ENCODE results near the gene LCA5. TPM values are rescaled to one million over a fixed set of nuclear protein-coding genes. Genes with fewer than 3 reads are reported as not detected.

The LCA5 gene
- total RNA-seq, 1 experiment from 2014 or later = 2.0 TPM

DNA sequence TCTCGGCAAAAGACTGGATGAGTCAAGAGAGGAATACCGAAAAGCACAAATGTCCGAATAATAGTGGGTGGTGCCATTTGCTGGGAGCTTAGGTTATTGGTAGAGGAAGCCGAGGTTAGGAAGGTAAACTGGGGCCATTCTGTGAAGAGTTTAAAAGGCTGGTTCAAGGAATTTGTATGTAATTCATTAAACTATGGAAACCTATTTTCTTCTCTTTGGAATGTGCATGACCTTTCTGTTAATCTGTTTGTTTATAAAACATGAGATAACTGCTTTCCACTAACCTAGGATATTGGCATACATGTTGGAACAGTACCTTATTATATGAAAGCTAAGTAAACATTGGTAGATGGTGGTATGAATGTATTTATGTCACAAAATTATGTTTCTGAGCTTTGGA, 71.8 kb downstream of the LCA5 start:
- Histone ChIP-seq H3K4me3 (replicated peaks in 1 of 2; ENCODE audit: low read depth in 1 of 2, low read length in 2 of 2) (no peak overlapping the region), H3K27me3 (ENCODE audit: insufficient read depth, low read length) (no peaks in the 10 kb centered on the region), H4K20me1 (ENCODE audit: insufficient read depth) (no peaks in the 10 kb centered on the region), H3K4me2 (ENCODE audit: low read length) (no peak overlapping the region), H3K9ac (ENCODE audit: low read length) (no peak overlapping the region), H2AFZ (ENCODE audit: low read depth, low read length, poor library complexity, severe bottlenecking) (peak overlapping the region; percentile 53), H3K4me1 (ENCODE audit: control insufficient read depth in 1 of 2, insufficient read depth in 2 of 2, low read length in 2 of 2) (peaks cover 21 to 40% of the 10 kb centered on the region in 2 experiments), H3K9me3 (ENCODE audit: control insufficient read depth in 1 of 2, insufficient read depth in 1 of 2, low read depth in 1 of 2, low read length in 2 of 2) (no peaks in the 10 kb centered on the region), H3K9me2 (ENCODE audit: insufficient read depth) (no peaks in the 10 kb centered on the region), H3K27ac (ENCODE audit: low read depth, low read length) (no peak overlapping the region), H3K36me3 (ENCODE audit: control insufficient read depth in 1 of 2, insufficient read depth in 2 of 2, low read length in 2 of 2) (no peaks in the 10 kb centered on the region), H3K79me2 (ENCODE audit: insufficient read depth, low read length) (no peaks in the 10 kb centered on the region)
- RAD21 ChIA-PET (ENCODE audit: low non-redundant PET in 1 of 2, low total read pairs in 2 of 2, uncharacterized antibody in 2 of 2, unreplicated experiment in 2 of 2) = no interaction called here
- TF ChIP-seq JUND (IDR thresholded peaks at IDR 0.05) (no peak), ZFX (IDR thresholded peaks at IDR 0.05) (no peak), POLR2AphosphoS5 (IDR thresholded peaks at IDR 0.05; ENCODE audit: low read depth, low read length) (no peak), YY1 (IDR thresholded peaks at IDR 0.05; ENCODE audit: extremely low read depth, insufficient replicate concordance, low read depth, low read length) (no peak), ZNF274 (IDR thresholded peaks at IDR 0.05; ENCODE audit: low read depth, low read length) (no peak), CBX3 (IDR thresholded peaks at IDR 0.05; ENCODE audit: low read depth) (no peak), SIN3A (IDR thresholded peaks at IDR 0.05; ENCODE audit: low read depth) (no peak)
- TF ChIP-seq, protein P1, sequence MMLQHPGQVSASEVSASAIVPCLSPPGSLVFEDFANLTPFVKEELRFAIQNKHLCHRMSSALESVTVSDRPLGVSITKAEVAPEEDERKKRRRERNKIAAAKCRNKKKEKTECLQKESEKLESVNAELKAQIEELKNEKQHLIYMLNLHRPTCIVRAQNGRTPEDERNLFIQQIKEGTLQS (IDR thresholded peaks at IDR 0.05) = no peak
- TF ChIP-seq, protein P2, sequence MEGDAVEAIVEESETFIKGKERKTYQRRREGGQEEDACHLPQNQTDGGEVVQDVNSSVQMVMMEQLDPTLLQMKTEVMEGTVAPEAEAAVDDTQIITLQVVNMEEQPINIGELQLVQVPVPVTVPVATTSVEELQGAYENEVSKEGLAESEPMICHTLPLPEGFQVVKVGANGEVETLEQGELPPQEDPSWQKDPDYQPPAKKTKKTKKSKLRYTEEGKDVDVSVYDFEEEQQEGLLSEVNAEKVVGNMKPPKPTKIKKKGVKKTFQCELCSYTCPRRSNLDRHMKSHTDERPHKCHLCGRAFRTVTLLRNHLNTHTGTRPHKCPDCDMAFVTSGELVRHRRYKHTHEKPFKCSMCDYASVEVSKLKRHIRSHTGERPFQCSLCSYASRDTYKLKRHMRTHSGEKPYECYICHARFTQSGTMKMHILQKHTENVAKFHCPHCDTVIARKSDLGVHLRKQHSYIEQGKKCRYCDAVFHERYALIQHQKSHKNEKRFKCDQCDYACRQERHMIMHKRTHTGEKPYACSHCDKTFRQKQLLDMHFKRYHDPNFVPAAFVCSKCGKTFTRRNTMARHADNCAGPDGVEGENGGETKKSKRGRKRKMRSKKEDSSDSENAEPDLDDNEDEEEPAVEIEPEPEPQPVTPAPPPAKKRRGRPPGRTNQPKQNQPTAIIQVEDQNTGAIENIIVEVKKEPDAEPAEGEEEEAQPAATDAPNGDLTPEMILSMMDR (IDR thresholded peaks at IDR 0.05 in 2 of 3, conservative IDR thresholded peaks at IDR 0.05 in 1 of 3; ENCODE audit: borderline replicate concordance in 1 of 3, insufficient read depth in 1 of 3, low read depth in 2 of 3, low read length in 2 of 3) = no peak
- TF ChIP-seq, protein P3, sequence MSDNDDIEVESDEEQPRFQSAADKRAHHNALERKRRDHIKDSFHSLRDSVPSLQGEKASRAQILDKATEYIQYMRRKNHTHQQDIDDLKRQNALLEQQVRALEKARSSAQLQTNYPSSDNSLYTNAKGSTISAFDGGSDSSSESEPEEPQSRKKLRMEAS (IDR thresholded peaks at IDR 0.05) = no peak
- TF ChIP-seq, protein P4, sequence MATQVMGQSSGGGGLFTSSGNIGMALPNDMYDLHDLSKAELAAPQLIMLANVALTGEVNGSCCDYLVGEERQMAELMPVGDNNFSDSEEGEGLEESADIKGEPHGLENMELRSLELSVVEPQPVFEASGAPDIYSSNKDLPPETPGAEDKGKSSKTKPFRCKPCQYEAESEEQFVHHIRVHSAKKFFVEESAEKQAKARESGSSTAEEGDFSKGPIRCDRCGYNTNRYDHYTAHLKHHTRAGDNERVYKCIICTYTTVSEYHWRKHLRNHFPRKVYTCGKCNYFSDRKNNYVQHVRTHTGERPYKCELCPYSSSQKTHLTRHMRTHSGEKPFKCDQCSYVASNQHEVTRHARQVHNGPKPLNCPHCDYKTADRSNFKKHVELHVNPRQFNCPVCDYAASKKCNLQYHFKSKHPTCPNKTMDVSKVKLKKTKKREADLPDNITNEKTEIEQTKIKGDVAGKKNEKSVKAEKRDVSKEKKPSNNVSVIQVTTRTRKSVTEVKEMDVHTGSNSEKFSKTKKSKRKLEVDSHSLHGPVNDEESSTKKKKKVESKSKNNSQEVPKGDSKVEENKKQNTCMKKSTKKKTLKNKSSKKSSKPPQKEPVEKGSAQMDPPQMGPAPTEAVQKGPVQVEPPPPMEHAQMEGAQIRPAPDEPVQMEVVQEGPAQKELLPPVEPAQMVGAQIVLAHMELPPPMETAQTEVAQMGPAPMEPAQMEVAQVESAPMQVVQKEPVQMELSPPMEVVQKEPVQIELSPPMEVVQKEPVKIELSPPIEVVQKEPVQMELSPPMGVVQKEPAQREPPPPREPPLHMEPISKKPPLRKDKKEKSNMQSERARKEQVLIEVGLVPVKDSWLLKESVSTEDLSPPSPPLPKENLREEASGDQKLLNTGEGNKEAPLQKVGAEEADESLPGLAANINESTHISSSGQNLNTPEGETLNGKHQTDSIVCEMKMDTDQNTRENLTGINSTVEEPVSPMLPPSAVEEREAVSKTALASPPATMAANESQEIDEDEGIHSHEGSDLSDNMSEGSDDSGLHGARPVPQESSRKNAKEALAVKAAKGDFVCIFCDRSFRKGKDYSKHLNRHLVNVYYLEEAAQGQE (IDR thresholded peaks at IDR 0.05; ENCODE audit: low read depth) = no peak
- no peak for DNase-seq (ENCODE audit: low read depth, low spot score)
- intact Hi-C loops (cut with micrococcal nuclease) = no loop called here
- no peak for ATAC-seq
- POLR2A ChIA-PET = no interaction called here
- no TSS peak for BruUV-seq (replicated peaks)
- CTCF ChIA-PET = no interaction called here
